SU-DHL-6 (cell line): ENCODE measurements around the gene PHLDA1.

Experiments
- H2AFZ ChIP-seq: fragments of 200-600 bp; sonication (generic); 2 replicates; pipeline ENCODE4 v1.6.1; 2014; ENCODE audit warnings: low read depth, mild to moderate bottlenecking, moderate library complexity, mixed read lengths, antibody characterized with exemption, low read length; ENCODE audit not compliant: severe bottlenecking
- H3F3A ChIP-seq: fragments of 200-600 bp; shearing (Covaris generic); 2 replicates; pipeline ENCODE4 v1.6.0; 2016; ENCODE audit warnings: antibody characterized with exemption, mild to moderate bottlenecking; ENCODE audit not compliant: insufficient read depth
- H3K27ac ChIP-seq: fragments of 200-600 bp; sonication (generic); 2 replicates; pipeline ENCODE4 v1.5.1; 2016; ENCODE audit warnings: low read depth, mild to moderate bottlenecking, low read length, moderate library complexity, mixed read lengths
- H3K27me3 ChIP-seq: fragments of 200-600 bp; sonication (generic), shearing (Covaris generic); 2 replicates; pipeline ENCODE4 v1.6.0; 2014; ENCODE audit warnings: mild to moderate bottlenecking, low read length
- H3K36me3 ChIP-seq: fragments of 200-600 bp; sonication (generic); 2 replicates; pipeline ENCODE4 v1.6.1; 2014; ENCODE audit warnings: mild to moderate bottlenecking, low read length, mixed read lengths
- H3K4me2 ChIP-seq: fragments of 300-600, 200-600 bp; shearing (Covaris generic), sonication (generic); 2 replicates; pipeline ENCODE4 v1.6.0; 2014; ENCODE audit warnings: low read length, low read depth, mild to moderate bottlenecking; ENCODE audit not compliant: poor library complexity, severe bottlenecking
- H3K4me3 ChIP-seq: fragments of 200-600 bp; sonication (generic); 2 replicates; pipeline ENCODE4 v1.5.1; 2014; ENCODE audit warnings: antibody characterized with exemption, low read length, mild to moderate bottlenecking, mixed read lengths; ENCODE audit not compliant: insufficient read depth, poor library complexity, severe bottlenecking
- H3K79me2 ChIP-seq: fragments of 200-600 bp; sonication (generic); 2 replicates; pipeline ENCODE4 v1.6.1; 2014; ENCODE audit warnings: mild to moderate bottlenecking, low read length, moderate library complexity; ENCODE audit not compliant: insufficient read depth
- H3K9ac ChIP-seq: fragments of 200-600 bp; sonication (generic); 2 replicates; pipeline ENCODE4 v1.7.0; 2014; ENCODE audit warnings: mild to moderate bottlenecking, low read length
- H3K9me2 ChIP-seq: fragments of 200-600 bp; sonication (generic); replicated peaks from 2 replicates; pipeline ENCODE4 v1.6.1; 2014; ENCODE audit warnings: low read length; ENCODE audit not compliant: insufficient read depth
- H3K9me3 ChIP-seq: fragments of 200-600 bp; sonication (generic); 2 replicates; pipeline ENCODE4 v1.6.1; 2014; ENCODE audit warnings: low read length, mixed read lengths; ENCODE audit not compliant: insufficient read depth
- H4K20me1 ChIP-seq: fragments of 200-600 bp; sonication (generic); 2 replicates; pipeline ENCODE4 v1.6.1; 2014; ENCODE audit warnings: low read depth, mild to moderate bottlenecking, antibody characterized with exemption, low read length, moderate library complexity, mixed read lengths
- CTCF ChIP-seq: fragments of 200-600 bp; sonication (generic); IDR thresholded peaks from one replicate; pipeline ENCODE4 v1.5.1; 2017; ENCODE audit warnings: antibody characterized with exemption, mild to moderate bottlenecking, low read length, moderate library complexity; ENCODE audit not compliant: insufficient read depth, poor library complexity, severe bottlenecking
- EZH2phosphoT487 ChIP-seq: fragments of 200-600 bp; sonication (generic), shearing (Covaris generic); conservative IDR thresholded peaks from 2 replicates; pipeline ENCODE4 v1.6.1; 2018; ENCODE audit warnings: mild to moderate bottlenecking, antibody characterized with exemption, low read length, moderate library complexity, mixed read lengths

The PHLDA1 gene

GRCh38 chr12:76078748-76079147, 47.2 kb upstream of the PHLDA1 start:
- Histone ChIP-seq H3K36me3 (peaks cover 36% of the 10 kb centered on the region), H2AFZ (no peak overlapping the region), H4K20me1 (peaks cover 87% of the 10 kb centered on the region), H3F3A (0 out of 2 replicates have a peak, but pooled peaks cover 11% of the 10 kb centered on the region), H3K4me3 (no peak overlapping the region), H3K27me3 (no peaks in the 10 kb centered on the region), H3K9me2 (no peaks in the 10 kb centered on the region), H3K4me2 (peak overlapping the region; percentile 11), H3K9ac (0 out of 2 replicates have a peak overlapping the region, but pooled peaks have one; percentile 14), H3K27ac (no peak overlapping the region; the same call in 1 of the 2 replicates), H3K79me2 (peaks cover 100% of the 10 kb centered on the region), H3K9me3 (no peaks in the 10 kb centered on the region)
- TF ChIP-seq EZH2phosphoT487 (no peak), CTCF (no peak)

- H3K27ac ChIP-seq: no peak overlapping the region
- no peak overlapping the region for H3K4me3 ChIP-seq
- H4K20me1 ChIP-seq: peaks cover 97% of the 10 kb centered on the region
- H3K9me3 ChIP-seq: no peaks in the 10 kb centered on the region
- no peak overlapping the region for H2AFZ ChIP-seq
- H3K9me2 ChIP-seq: no peaks in the 10 kb centered on the region
- H3K79me2 ChIP-seq: peaks cover 100% of the 10 kb centered on the region
- peaks cover 59% of the 10 kb centered on the region for H3K36me3 ChIP-seq
- no peaks in the 10 kb centered on the region for H3K27me3 ChIP-seq
- H3K4me2 ChIP-seq: no peak overlapping the region
- H3F3A ChIP-seq: 0 out of 2 replicates have a peak, but pooled peaks cover 11% of the 10 kb centered on the region
- no peak overlapping the region for H3K9ac ChIP-seq
- TF ChIP-seq EZH2phosphoT487 (no peak), CTCF (no peak)
Observed at GRCh38 chr12:76075448-76075847, 43.9 kb upstream of the PHLDA1 start.

- Histone ChIP-seq H3K27me3 (no peaks in the 10 kb centered on the region), H3K9ac (no peak overlapping the region), H3K9me3 (no peaks in the 10 kb centered on the region), H3K36me3 (peaks cover 63% of the 10 kb centered on the region), H2AFZ (no peak overlapping the region), H3K27ac (no peak overlapping the region), H3F3A (0 out of 2 replicates have a peak, but pooled peaks cover 11% of the 10 kb centered on the region), H4K20me1 (peaks cover 95% of the 10 kb centered on the region), H3K79me2 (peaks cover 100% of the 10 kb centered on the region), H3K4me3 (no peak overlapping the region), H3K4me2 (no peak overlapping the region), H3K9me2 (no peaks in the 10 kb centered on the region)
- TF ChIP-seq CTCF: no peak
- TF ChIP-seq EZH2phosphoT487: no peak
Observed at GRCh38 chr12:76074701-76075336, 43.2 kb upstream of the PHLDA1 start.
